B cell (primary cell): ENCODE data around the gene ING5.

ENCODE experiments used
- EZH2 ChIP-seq: IDR thresholded peaks from 2 replicates; pipeline ENCODE4 v1.6.1; 2012; ENCODE audit warnings: borderline replicate concordance, low read depth, mild to moderate bottlenecking, moderate library complexity, low read length; ENCODE audit not compliant: insufficient read depth, poor library complexity, severe bottlenecking
- TF ChIP-seq, protein P1 (sequence below): fragments of 200-600 bp; IDR thresholded peaks from one replicate; pipeline ENCODE4 v1.8.0; 2022; ENCODE audit warnings: antibody characterized with exemption, mild to moderate bottlenecking

DNA sequence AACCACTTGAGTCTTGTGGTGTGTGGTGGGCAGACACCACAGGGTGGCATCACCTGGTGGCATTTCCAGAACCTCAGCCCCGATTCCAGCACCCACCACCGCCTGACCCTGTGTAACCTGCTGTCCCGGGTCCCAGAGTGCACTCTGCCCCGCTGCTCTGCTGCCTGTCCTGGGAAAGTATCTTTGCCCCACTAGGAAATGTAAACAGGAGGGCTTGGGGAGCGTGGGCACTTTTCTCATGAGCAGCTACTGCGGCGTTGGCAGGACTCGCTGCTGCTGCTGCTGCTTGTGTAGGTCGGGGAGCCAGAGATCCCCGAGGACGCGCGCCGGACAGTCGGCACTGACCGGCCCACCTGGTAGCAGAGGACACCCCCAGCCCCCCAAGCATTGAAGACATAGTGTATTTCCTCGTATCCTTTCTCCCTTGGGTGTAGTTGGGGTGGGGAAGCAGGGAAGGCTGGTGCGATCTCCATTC is 28.6 kb upstream of the ING5 start:
- TF ChIP-seq, protein P1, sequence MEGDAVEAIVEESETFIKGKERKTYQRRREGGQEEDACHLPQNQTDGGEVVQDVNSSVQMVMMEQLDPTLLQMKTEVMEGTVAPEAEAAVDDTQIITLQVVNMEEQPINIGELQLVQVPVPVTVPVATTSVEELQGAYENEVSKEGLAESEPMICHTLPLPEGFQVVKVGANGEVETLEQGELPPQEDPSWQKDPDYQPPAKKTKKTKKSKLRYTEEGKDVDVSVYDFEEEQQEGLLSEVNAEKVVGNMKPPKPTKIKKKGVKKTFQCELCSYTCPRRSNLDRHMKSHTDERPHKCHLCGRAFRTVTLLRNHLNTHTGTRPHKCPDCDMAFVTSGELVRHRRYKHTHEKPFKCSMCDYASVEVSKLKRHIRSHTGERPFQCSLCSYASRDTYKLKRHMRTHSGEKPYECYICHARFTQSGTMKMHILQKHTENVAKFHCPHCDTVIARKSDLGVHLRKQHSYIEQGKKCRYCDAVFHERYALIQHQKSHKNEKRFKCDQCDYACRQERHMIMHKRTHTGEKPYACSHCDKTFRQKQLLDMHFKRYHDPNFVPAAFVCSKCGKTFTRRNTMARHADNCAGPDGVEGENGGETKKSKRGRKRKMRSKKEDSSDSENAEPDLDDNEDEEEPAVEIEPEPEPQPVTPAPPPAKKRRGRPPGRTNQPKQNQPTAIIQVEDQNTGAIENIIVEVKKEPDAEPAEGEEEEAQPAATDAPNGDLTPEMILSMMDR, result no peak
- no peak for TF ChIP-seq EZH2
